PFSK-1 (cell line): ENCODE measurements around the gene RNF6.

Experiments used
- POLR2AphosphoS5 ChIP-seq: IDR thresholded peaks from 2 replicates; pipeline ENCODE4 v1.6.1; 2012; ENCODE audit warnings: low read depth, mild to moderate bottlenecking, control low read depth, low read length, moderate library complexity
- SIN3A ChIP-seq: IDR thresholded peaks from 2 replicates; pipeline ENCODE4 v1.6.1; 2012; ENCODE audit warnings: mild to moderate bottlenecking, low read length, moderate library complexity, borderline replicate concordance; ENCODE audit not compliant: insufficient read depth
- TAF1 ChIP-seq: IDR thresholded peaks from 2 replicates; pipeline ENCODE4 v1.6.1; 2012; ENCODE audit warnings: low read length, control low read depth, borderline replicate concordance; ENCODE audit not compliant: insufficient read depth
- TF ChIP-seq, protein P1 (sequence below), 2 experiments: IDR thresholded peaks; 2 replicates each; pipeline versions ENCODE4 v1.6.1 to v1.8.0; 2011 to 2012; ENCODE audit warnings: low read depth in 2 of 2, low read length in 2 of 2, control low read depth in 1 of 2, inconsistent platforms in 1 of 2, mild to moderate bottlenecking in 1 of 2, moderate library complexity in 1 of 2; ENCODE audit not compliant: insufficient read depth in 1 of 2

DNA sequence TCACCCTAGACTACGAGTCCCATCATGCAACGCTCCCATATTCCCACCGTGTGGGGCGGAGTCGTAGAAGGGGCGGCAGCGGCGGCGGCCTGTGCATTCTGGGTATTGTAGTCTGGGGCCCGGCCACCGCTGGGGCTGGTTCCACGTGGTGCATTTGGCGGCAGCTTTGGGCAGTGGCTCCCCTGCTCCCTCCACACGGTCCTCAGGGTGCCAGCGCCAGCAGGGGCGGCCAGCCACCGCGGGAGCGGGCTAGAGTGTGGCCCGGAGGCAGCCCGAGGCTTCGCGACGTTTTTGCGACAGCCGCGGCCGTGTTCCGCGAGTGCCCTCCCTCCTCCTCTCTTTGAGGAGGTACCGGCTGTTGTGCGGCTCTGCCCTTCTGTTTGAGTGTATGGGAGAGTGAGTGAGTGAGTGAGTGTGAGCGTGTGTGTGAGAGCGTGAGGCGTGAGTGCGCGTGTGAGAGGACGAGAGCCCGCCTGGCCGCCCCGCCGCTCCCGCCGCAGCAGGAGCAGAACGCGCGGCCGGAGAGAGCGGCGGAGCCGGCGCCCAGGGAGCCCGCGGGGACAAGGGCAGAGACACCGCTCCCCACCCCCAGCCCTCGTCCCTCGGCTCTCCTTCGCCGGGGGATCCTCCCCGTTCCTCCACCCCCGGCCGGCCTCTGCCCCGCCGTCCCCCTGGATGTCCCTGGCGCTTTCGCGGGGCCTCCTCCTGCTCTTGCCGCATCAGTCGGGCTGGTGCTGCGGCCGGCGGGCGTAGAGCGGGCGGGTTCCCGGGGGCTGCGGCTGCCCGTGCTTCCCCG, 31.9 kb upstream of the RNF6 start, which contains the start of gene CDK8:
- peak; percentile 63; the same call in 1 of the 2 replicates for TF ChIP-seq POLR2AphosphoS5
- no peak for TF ChIP-seq SIN3A
- TF ChIP-seq, protein P1, sequence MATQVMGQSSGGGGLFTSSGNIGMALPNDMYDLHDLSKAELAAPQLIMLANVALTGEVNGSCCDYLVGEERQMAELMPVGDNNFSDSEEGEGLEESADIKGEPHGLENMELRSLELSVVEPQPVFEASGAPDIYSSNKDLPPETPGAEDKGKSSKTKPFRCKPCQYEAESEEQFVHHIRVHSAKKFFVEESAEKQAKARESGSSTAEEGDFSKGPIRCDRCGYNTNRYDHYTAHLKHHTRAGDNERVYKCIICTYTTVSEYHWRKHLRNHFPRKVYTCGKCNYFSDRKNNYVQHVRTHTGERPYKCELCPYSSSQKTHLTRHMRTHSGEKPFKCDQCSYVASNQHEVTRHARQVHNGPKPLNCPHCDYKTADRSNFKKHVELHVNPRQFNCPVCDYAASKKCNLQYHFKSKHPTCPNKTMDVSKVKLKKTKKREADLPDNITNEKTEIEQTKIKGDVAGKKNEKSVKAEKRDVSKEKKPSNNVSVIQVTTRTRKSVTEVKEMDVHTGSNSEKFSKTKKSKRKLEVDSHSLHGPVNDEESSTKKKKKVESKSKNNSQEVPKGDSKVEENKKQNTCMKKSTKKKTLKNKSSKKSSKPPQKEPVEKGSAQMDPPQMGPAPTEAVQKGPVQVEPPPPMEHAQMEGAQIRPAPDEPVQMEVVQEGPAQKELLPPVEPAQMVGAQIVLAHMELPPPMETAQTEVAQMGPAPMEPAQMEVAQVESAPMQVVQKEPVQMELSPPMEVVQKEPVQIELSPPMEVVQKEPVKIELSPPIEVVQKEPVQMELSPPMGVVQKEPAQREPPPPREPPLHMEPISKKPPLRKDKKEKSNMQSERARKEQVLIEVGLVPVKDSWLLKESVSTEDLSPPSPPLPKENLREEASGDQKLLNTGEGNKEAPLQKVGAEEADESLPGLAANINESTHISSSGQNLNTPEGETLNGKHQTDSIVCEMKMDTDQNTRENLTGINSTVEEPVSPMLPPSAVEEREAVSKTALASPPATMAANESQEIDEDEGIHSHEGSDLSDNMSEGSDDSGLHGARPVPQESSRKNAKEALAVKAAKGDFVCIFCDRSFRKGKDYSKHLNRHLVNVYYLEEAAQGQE (IDR thresholded peaks at IDR 0.05; ENCODE audit: insufficient read depth in 1 of 2, low read depth in 2 of 2, low read length in 2 of 2) = no peak
- TF ChIP-seq TAF1 = peak; percentile 52; the same call in 1 of the 2 replicates
